SH-SY5Y (cell line): Measurements from ENCODE around the gene RAB36.

Experiments
- GATA2 ChIP-seq: IDR thresholded peaks from 2 replicates; pipeline ENCODE4 v1.6.1; 2011; ENCODE audit warnings: mild to moderate bottlenecking, low read depth, low read length
- GATA3 ChIP-seq: IDR thresholded peaks from 2 replicates; pipeline ENCODE4 v1.6.1; 2011; ENCODE audit warnings: low read depth, mild to moderate bottlenecking, low read length, moderate library complexity

- TF ChIP-seq GATA3 (no peak), GATA2 (no peak)
Measured at GRCh38 chr22:23108249-23109078, 36.8 kb upstream of the RAB36 start.
